Measurements from ENCODE around the gene ZNF593. TPM values are rescaled to one million over a fixed set of nuclear protein-coding genes. Genes with fewer than 3 reads are reported as not detected.
A peak's percentile ranks its signal among the peaks of the same experiment; 100 is the strongest.

ZNF593 gene
- total RNA-seq, 2 donors from 2014 or later: 12.8 to 30.5 TPM

DNA sequence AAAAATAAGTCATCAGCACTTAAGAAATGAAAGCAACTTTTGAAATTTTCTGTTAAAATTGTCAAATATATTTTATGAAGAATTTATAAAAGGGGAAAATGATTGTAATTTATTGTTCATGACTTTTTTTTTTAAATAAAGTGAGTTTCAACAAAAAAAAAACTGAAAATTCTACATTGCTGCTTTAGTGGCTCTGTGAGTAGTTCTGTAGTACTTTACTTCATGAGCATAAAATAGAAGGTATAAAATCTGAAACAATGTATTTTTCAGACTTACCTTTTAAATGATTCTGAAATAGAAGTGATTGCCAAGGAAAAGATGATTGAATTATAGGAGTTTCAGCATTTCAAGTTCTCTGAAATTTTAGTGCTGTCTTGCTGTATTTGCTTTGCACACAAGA lies 44.3 kb upstream of the ZNF593 start:
- Histone ChIP-seq H3K4me3 (no peak overlapping the region), H3K27ac (no peak overlapping the region), H3K9me3 (no peaks in the 10 kb centered on the region), H3K4me1 (peaks cover 0 to 21% of the 10 kb centered on the region in 2 donors), H3K27me3 (no peaks in the 10 kb centered on the region), H3K36me3 (peaks cover 4% of the 10 kb centered on the region)
- TF ChIP-seq, protein P1, sequence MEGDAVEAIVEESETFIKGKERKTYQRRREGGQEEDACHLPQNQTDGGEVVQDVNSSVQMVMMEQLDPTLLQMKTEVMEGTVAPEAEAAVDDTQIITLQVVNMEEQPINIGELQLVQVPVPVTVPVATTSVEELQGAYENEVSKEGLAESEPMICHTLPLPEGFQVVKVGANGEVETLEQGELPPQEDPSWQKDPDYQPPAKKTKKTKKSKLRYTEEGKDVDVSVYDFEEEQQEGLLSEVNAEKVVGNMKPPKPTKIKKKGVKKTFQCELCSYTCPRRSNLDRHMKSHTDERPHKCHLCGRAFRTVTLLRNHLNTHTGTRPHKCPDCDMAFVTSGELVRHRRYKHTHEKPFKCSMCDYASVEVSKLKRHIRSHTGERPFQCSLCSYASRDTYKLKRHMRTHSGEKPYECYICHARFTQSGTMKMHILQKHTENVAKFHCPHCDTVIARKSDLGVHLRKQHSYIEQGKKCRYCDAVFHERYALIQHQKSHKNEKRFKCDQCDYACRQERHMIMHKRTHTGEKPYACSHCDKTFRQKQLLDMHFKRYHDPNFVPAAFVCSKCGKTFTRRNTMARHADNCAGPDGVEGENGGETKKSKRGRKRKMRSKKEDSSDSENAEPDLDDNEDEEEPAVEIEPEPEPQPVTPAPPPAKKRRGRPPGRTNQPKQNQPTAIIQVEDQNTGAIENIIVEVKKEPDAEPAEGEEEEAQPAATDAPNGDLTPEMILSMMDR (IDR thresholded peaks at IDR 0.05): no peak
- no peak for DNase-seq (ENCODE audit: low spot score)

DNA sequence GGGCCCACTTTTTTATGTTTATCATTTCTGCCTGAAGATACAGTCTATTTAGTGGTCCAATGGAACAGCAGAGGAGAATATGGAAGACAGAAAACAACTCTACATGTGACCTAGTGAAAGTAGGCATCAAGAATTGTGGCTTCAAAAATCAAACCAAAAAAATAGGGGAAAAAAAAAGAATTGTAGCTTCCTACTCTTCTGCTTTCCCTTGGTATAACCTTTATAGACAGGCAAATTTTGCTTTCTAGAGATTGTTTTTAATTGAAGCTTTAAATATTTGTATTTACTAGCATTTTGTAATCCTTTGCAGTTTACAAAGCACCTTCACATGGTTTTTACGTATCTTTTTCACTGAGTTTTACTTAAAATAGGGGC lies 43.8 kb upstream of the ZNF593 start:
- Histone ChIP-seq H3K36me3 (no peaks in the 10 kb centered on the region), H3K27ac (no peak overlapping the region), H3K9me3 (no peaks in the 10 kb centered on the region), H3K4me3 (no peak overlapping the region), H3K27me3 (no peaks in the 10 kb centered on the region), H3K4me1 (peaks cover 0 to 21% of the 10 kb centered on the region in 2 donors)
- TF ChIP-seq, protein P1 (IDR thresholded peaks at IDR 0.05): no peak
- no peak for DNase-seq (ENCODE audit: low spot score)

DNA sequence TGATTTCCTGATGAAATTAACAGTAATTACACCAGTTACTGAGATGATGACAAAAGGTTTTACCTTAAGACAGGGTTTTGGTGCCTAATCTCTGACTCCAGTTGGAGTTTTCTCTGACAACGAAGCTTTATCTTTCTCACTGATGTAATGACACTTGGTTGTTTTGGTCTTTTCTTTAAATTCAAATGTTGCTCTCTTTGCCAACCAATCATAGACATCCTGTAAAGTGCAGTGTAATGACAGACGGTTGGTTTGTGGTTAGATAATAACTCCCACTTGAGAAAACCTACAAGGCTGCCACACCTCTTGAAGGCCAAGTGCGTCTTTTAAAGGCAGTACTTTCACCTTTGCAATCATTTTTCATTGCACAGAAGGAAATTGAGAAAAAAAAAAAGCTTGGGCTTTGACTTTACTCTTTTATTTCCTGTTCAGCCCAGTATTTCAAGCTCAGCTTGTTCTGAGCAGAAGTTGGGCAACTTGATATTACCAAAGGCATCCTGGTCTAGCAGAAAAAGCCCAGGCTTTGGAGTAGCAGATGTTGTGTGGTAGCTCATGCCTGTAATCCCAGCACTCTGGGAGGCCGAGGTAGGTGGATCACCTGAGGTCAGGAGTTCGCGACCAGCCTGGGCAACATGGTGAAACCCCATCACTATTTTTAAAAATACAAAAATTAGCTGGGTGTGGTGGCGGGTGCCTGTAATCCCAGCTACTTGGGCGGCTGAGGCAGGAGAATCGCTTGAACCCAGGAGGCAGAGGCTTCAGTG lies 43.2 kb upstream of the ZNF593 start:
- no peak for DNase-seq (ENCODE audit: low spot score)
- H3K27ac ChIP-seq: peak overlapping the region in 1 of 2 donors; percentile 22
- TF ChIP-seq, protein P1 (IDR thresholded peaks at IDR 0.05): no peak
- peaks cover 0 to 21% of the 10 kb centered on the region in 2 donors for H3K4me1 ChIP-seq
- no peaks in the 10 kb centered on the region for H3K36me3 ChIP-seq
- H3K4me3 ChIP-seq: no peak overlapping the region
- H3K9me3 ChIP-seq: no peaks in the 10 kb centered on the region
- H3K27me3 ChIP-seq: no peaks in the 10 kb centered on the region

DNA sequence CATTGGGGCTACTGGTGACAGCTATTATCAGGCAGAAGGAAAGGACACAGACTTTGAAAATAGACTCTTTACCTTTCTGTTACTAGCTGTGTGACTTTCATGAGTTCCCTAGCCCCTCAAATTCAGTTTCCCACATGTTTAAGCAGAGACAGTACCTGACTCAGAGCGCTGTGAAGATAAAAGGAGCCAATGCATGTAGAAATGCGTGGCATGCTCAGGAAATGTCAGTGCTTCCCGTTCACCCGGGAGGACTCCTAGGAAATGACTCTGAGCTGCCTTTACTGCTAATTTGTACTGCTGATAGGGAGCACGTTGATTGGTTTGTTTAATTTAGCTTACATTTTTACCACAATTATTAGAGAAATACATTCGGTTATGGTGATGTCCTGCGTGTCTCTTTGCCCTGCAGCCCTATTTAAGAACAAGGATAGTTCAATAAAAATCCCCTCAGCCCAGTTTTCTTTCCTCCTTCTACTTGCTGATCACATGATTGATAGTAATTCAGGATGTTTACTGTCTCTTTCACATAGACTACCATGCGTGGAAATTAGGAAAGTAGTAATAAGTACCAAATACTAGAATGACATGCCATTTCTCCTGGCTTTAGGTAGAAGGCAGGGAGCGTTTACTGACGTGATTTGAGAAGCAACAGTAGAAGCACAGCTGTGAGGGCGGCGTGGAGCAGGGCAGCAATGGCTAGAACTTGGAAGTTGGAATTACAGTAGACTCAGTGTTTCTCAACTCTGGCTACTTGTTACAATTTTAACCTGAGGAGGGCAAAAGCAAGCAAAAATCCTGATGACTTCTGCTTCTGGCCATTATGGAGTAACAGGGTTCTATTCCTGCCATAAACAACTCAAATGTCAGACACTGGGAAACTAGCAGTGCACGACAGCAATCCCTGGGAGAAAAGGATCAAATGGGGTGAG lies 42.2 kb upstream of the ZNF593 start:
- TF ChIP-seq, protein P1 (IDR thresholded peaks at IDR 0.05): no peak
- Histone ChIP-seq H3K27ac (no peak overlapping the region), H3K4me3 (no peak overlapping the region), H3K27me3 (no peaks in the 10 kb centered on the region), H3K9me3 (no peaks in the 10 kb centered on the region), H3K4me1 (peaks cover 0 to 21% of the 10 kb centered on the region in 2 donors), H3K36me3 (no peaks in the 10 kb centered on the region)
- DNase-seq (ENCODE audit: low spot score): no peak

DNA sequence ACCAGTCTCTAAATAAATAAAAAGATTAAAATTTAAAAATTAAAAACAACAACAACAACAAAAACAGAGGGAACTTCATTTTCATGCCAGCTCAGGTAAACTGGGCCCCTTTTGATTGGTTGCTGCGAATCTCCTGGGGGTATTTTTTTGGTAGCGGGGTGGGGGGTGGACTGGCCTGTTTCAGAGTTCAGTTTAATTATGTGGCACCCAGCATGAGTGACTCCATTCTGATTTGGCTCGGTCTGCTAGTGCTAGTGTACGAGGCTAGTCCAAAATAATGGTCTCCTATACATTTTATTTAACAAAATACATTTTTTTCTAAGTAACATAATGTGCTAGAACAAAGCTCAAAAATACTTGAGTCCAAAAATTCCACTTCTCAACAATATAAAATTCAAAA lies 39.9 kb upstream of the ZNF593 start:
- H3K36me3 ChIP-seq: no peaks in the 10 kb centered on the region
- no peaks in the 10 kb centered on the region for H3K27me3 ChIP-seq
- H3K9me3 ChIP-seq: no peaks in the 10 kb centered on the region
- H3K4me3 ChIP-seq: no peak overlapping the region
- H3K4me1 ChIP-seq: peaks cover 0 to 13% of the 10 kb centered on the region in 2 donors
- TF ChIP-seq, protein P1 (IDR thresholded peaks at IDR 0.05): no peak
- DNase-seq (ENCODE audit: low spot score): no peak
- no peak overlapping the region for H3K27ac ChIP-seq
